Gastroesophageal sphincter (tissue), 3 donors: ENCODE results near the gene EFCAB3.
"Not testable (repeated sequence)": the region's sequence is repeated elsewhere in the genome, so short reads cannot be mapped to it uniquely, and the experiment has no call there.

Source experiments
- CTCF ChIP-seq, 4 experiments: fragments of 200-600 bp in 2 of 4; fragments of 450-650 bp in 2 of 4; sonication (generic) in 1 of 4; IDR thresholded peaks; one replicate each; pipeline ENCODE4 v1.5.1; 2017 to 2019; ENCODE audit warnings: antibody characterized with exemption in 4 of 4, mild to moderate bottlenecking in 2 of 4, moderate library complexity in 2 of 4
- POLR2A ChIP-seq, 2 donors: fragments of 450-650 bp; IDR thresholded peaks; one replicate each; pipeline ENCODE4 v1.6.1; 2017; ENCODE audit warnings: antibody characterized with exemption in 2 of 2, mild to moderate bottlenecking in 2 of 2, moderate library complexity in 1 of 2
- POLR2AphosphoS5 ChIP-seq: sonication (generic); formaldehyde crosslinking; IDR thresholded peaks from one replicate; pipeline ENCODE4 v1.6.1; 2017; ENCODE audit warnings: antibody characterized with exemption

DNA sequence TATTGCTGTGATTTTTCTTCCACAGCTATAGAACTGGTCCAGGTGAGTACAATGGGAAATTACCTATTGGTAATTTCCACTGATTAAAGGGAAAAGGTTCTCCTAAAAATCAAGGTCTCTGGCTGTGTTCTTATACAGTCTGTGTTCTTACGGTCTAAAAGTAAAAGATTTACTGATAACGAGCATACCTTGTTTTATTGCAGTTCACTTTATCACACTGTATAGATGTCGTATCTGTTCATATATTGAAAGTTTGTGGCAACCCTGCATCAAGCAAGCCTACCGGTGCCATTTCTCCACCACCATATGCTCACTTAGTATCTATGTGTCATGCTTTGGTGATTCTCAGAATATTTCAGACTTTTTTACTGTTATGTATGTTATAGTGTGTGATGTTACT, 54.9 kb downstream of the EFCAB3 start:
- not testable (repeated sequence) for TF ChIP-seq CTCF (IDR thresholded peaks at IDR 0.05); POLR2AphosphoS5; POLR2A (IDR thresholded peaks at IDR 0.05)
